T-cell (primary cell): ENCODE measurements around the gene TMEM87B. TPM values are rescaled to one million over a fixed set of nuclear protein-coding genes. Genes with fewer than 3 reads are reported as not detected.

Source experiments
- ATAC-seq, 4 experiments: fragments of 200-7000 bp in 3 of 4; fragments of 150-1000 bp in 1 of 4; cut with Tn5 transposase; replicated peaks in 1 of 4; 1 replicate in 3 of 4; 2 replicates in 1 of 4; pipeline ENCODE4 v1.10.0; 2021; ENCODE audit warnings: moderate library complexity in 3 of 4, mild to moderate bottlenecking in 2 of 4, moderate number of reproducible peaks in 1 of 4
- CTCF ChIA-PET, 2 donors: fragments of 300-600 bp; sonication (Branson Sonifier 250); formaldehyde crosslinking; loops; one replicate each; lab custom pipeline; 2022; ENCODE audit warnings: antibody characterized with exemption in 2 of 2; lab: Charles Lee
- POLR2A ChIA-PET, 2 donors: fragments of 300-600 bp; sonication (Branson Sonifier 250); formaldehyde crosslinking; loops; one replicate each; lab custom pipeline; 2022; ENCODE audit warnings: antibody characterized with exemption in 2 of 2; lab: Charles Lee
- DNase-seq, 35 experiments: peaks; one replicate each; pipeline versions ENCODE4 v3.0.0 to v3.0.0-alpha.2; 2013 to 2023
- H3K27ac ChIP-seq: one replicate; pipeline ENCODE4 v1.5.1; 2013; ENCODE audit warnings: low read length
- H3K27me3 ChIP-seq, 2 experiments: replicated peaks in 1 of 2; 1 replicate in 1 of 2; 2 replicates in 1 of 2; pipeline versions ENCODE4 v1.6.1 to v1.7.0; 2013; ENCODE audit warnings: low read length in 1 of 2, mixed read lengths in 1 of 2; ENCODE audit not compliant: control insufficient read depth in 2 of 2, insufficient read depth in 2 of 2; ENCODE audit errors: extremely low read depth in 1 of 2
- H3K36me3 ChIP-seq, 2 donors: 1 replicate in 1 of 2; 2 replicates in 1 of 2; pipeline versions ENCODE4 v1.6.1 to v1.7.0; 2013; ENCODE audit warnings: low read length in 1 of 2; ENCODE audit not compliant: control insufficient read depth in 2 of 2, insufficient read depth in 1 of 2; ENCODE audit errors: extremely low read depth in 1 of 2
- H3K4me1 ChIP-seq, 2 experiments: 1 replicate in 1 of 2; 2 replicates in 1 of 2; pipeline versions ENCODE4 v1.6.1 to v1.7.0; 2013; ENCODE audit warnings: low read length in 2 of 2, mixed read lengths in 1 of 2; ENCODE audit not compliant: insufficient read depth in 2 of 2, control insufficient read depth in 1 of 2; ENCODE audit errors: extremely low read depth in 1 of 2
- H3K4me3 ChIP-seq, 2 donors: 1 replicate in 1 of 2; 2 replicates in 1 of 2; pipeline versions ENCODE4 v1.5.1 to v1.7.0; 2013; ENCODE audit warnings: mild to moderate bottlenecking in 2 of 2, low read length in 1 of 2, moderate library complexity in 1 of 2; ENCODE audit not compliant: control insufficient read depth in 1 of 2; ENCODE audit errors: extremely low read depth in 1 of 2
- H3K9me3 ChIP-seq: 2 replicates; pipeline ENCODE4 v1.7.0; 2013
- H3K27ac Mint-ChIP-seq, 2 donors: one replicate each; pipeline ENCODE4 v1.8.0; 2020 to 2021; ENCODE audit warnings: mild to moderate bottlenecking in 2 of 2, mixed read lengths in 2 of 2
- H3K27me3 Mint-ChIP-seq, 2 donors: one replicate each; pipeline ENCODE4 v1.8.0; 2021 to 2022; ENCODE audit warnings: mixed read lengths in 2 of 2
- H3K36me3 Mint-ChIP-seq: one replicate; pipeline ENCODE4 v1.8.0; 2021; ENCODE audit warnings: mixed read lengths
- H3K4me1 Mint-ChIP-seq, 3 donors: one replicate each; pipeline ENCODE4 v1.8.0; 2020 to 2022; ENCODE audit warnings: mixed read lengths in 3 of 3, mild to moderate bottlenecking in 1 of 3
- H3K4me3 Mint-ChIP-seq, 3 donors: one replicate each; pipeline ENCODE4 v1.8.0; 2020 to 2022; ENCODE audit warnings: mild to moderate bottlenecking in 3 of 3, mixed read lengths in 3 of 3, moderate library complexity in 3 of 3
- H3K9me3 Mint-ChIP-seq, 3 donors: one replicate each; pipeline ENCODE4 v1.8.0; 2020 to 2022; ENCODE audit warnings: mixed read lengths in 3 of 3
- WGBS: methylation state at CpG from one replicate; pipeline ENCODE4 v1.1.5; 2013; ENCODE audit warnings: missing lambda C conversion rate; ENCODE audit not compliant: insufficient coverage; 5-methylcytosine and 5-hydroxymethylcytosine counted together
- total RNA-seq, 35 experiments: library from RNA in 6 of 35; stranded (reverse) in 6 of 35; fragments of 120-200 nt in 1 of 35; gene quantifications; one replicate each; pipeline versions ENCODE4 v1.2.1 to v1.2.4 and lab custom pipeline; 2013 to 2026

The TMEM87B gene
- total RNA-seq, 5 donors from 2014 or later (not counting 1 experiment from before 2014, with no cell fraction given), result 16.8 to 22.7 (median 19.3) TPM

DNA sequence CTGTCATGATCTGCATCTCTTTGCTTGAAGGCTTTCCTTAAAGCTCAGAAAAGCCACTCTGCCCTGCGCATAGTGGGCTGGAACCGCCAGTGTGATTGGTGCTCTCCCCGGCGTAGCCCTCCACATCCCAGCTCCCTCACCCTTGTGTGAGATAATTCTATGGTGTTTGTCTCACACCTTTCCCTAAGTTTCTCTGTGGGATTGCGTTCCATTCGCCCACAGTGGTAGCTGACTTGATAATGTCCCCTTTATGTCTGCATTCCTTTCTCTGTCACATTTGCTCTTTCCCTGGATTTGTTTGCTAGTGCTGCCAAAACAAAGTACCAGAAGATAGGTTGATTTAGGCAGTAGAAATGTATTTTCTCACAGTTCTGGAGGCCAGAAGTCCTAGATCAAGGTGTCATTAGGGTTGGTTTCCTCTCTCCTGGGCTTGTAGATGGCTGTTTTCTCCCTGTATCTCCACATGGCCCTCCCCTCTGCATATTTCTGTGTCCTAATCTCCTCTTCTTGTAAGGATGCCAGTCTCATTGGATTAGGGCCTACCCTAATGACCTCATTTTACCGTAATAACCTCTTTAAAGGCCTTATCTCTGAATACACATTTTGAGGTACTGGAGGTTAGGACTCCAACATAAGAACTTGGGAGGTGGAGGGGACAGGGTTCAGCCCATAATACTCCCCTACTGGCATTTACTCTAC is 7.4 kb upstream of the TMEM87B start:
- DNase-seq, result no peak
- peaks cover 0 to 12% (median 0%) of the 10 kb centered on the region in 3 donors for H3K4me1 Mint-ChIP-seq
- H3K4me3 Mint-ChIP-seq, result no peak overlapping the region
- H3K27me3 Mint-ChIP-seq, result no peaks in the 10 kb centered on the region
- no peaks in the 10 kb centered on the region for H3K36me3 Mint-ChIP-seq
- Histone ChIP-seq H3K4me1 (no peaks in the 10 kb centered on the region), H3K27me3 (peaks cover 0 to 5% of the 10 kb centered on the region in 2 experiments), H3K9me3 (no peaks in the 10 kb centered on the region), H3K36me3 (no peaks in the 10 kb centered on the region), H3K27ac (no peak overlapping the region), H3K4me3 (no peak overlapping the region)
- peaks cover 0 to 6% (median 3%) of the 10 kb centered on the region in 3 donors for H3K9me3 Mint-ChIP-seq
- no CpG with 5 or more reads among the region's 7 CpGs for WGBS
- ATAC-seq, result no peak
- no peak overlapping the region for H3K27ac Mint-ChIP-seq
- ChIA-PET CTCF (interaction anchor here (0.6 to 1.7 kb wide), 3 partner anchors 159 to 247 kb away, joined by 3 to 10 read pairs (median 4); no protein-coding TSS in a partner anchor), POLR2A (no interaction called here)

- H3K4me3 ChIP-seq, result no peak overlapping the region
- Mint-ChIP-seq H3K27ac (no peak overlapping the region), H3K4me3 (no peak overlapping the region), H3K9me3 (peaks cover 0 to 6% (median 3%) of the 10 kb centered on the region in 3 donors), H3K36me3 (no peaks in the 10 kb centered on the region), H3K27me3 (no peaks in the 10 kb centered on the region), H3K4me1 (peaks cover under 1 to 13% (median under 1%) of the 10 kb centered on the region in 3 donors)
- no CpG with 5 or more reads among the region's 4 CpGs for WGBS
- H3K27ac ChIP-seq, result no peak overlapping the region
- ChIA-PET POLR2A (no interaction called here), CTCF (interaction anchor here (0.6 to 1.7 kb wide), 3 partner anchors 46 to 164 kb away, joined by 3 to 10 read pairs (median 4); no protein-coding TSS in a partner anchor)
- ATAC-seq (no peak), DNase-seq (no peak)
- H3K9me3 ChIP-seq, result no peaks in the 10 kb centered on the region
- H3K27me3 ChIP-seq, result peaks cover 0 to 5% of the 10 kb centered on the region in 2 experiments
- H3K4me1 ChIP-seq, result no peaks in the 10 kb centered on the region
- H3K36me3 ChIP-seq, result no peaks in the 10 kb centered on the region
Measured at GRCh38 chr2:112048236-112048592, 6.9 kb upstream of the TMEM87B start.

- WGBS, result no CpG with 5 or more reads among the region's 3 CpGs
- peak in 12 of 35 experiments; percentile 10 to 74 (median 23) for DNase-seq
- H3K36me3 Mint-ChIP-seq, result no peaks in the 10 kb centered on the region
- Histone ChIP-seq H3K4me1 (peaks cover 4% of the 10 kb centered on the region in 2 experiments), H3K27me3 (peaks cover 0 to 5% of the 10 kb centered on the region in 2 experiments), H3K4me3 (no peak overlapping the region), H3K9me3 (no peaks in the 10 kb centered on the region), H3K27ac (no peak overlapping the region), H3K36me3 (no peaks in the 10 kb centered on the region)
- H3K4me1 Mint-ChIP-seq, result peaks cover 7 to 20% (median 7%) of the 10 kb centered on the region in 3 donors
- H3K27me3 Mint-ChIP-seq, result no peaks in the 10 kb centered on the region
- ChIA-PET CTCF (interaction anchor here (0.7 to 4.2 kb wide), 2 partner anchors 47 to 161 kb away, joined by 3 to 17 read pairs; no protein-coding TSS in a partner anchor), POLR2A (no interaction called here)
- no peak overlapping the region for H3K27ac Mint-ChIP-seq
- peak in 3 of 4 experiments; percentile 45 to 85 (median 69) for ATAC-seq
- peaks cover 0 to 6% (median 3%) of the 10 kb centered on the region in 3 donors for H3K9me3 Mint-ChIP-seq
- H3K4me3 Mint-ChIP-seq, result no peak overlapping the region
Measured at GRCh38 chr2:112048887-112049286, 6.2 kb upstream of the TMEM87B start.

GRCh38 chr2:112050316-112050715 is 4.8 kb upstream of the TMEM87B start:
- ChIA-PET POLR2A (interaction anchor here in 1 of 2 donors (0.6 kb wide), 1 partner anchor 382 kb away, joined by 3 read pairs; no protein-coding TSS in a partner anchor), CTCF (interaction anchor here (0.6 to 4.2 kb wide), 4 partner anchors 18 to 167 kb away, joined by 3 to 17 read pairs (median 4); no protein-coding TSS in a partner anchor)
- ATAC-seq (no peak), DNase-seq (no peak)
- H3K36me3 Mint-ChIP-seq, result no peaks in the 10 kb centered on the region
- no CpG with 5 or more reads among the region's 1 CpG for WGBS
- H3K27me3 Mint-ChIP-seq, result no peaks in the 10 kb centered on the region
- no peak overlapping the region for H3K27ac ChIP-seq
- no peaks in the 10 kb centered on the region for H3K36me3 ChIP-seq
- H3K4me3 Mint-ChIP-seq, result no peak overlapping the region
- no peak overlapping the region for H3K27ac Mint-ChIP-seq
- peaks cover 5 to 6% of the 10 kb centered on the region in 2 experiments for H3K4me1 ChIP-seq
- H3K9me3 Mint-ChIP-seq, result peaks cover 0 to 4% (median 1%) of the 10 kb centered on the region in 3 donors
- H3K4me1 Mint-ChIP-seq, result peaks cover 12 to 22% (median 12%) of the 10 kb centered on the region in 3 donors
- no peaks in the 10 kb centered on the region for H3K9me3 ChIP-seq
- H3K4me3 ChIP-seq, result no peak overlapping the region
- peaks cover 0 to 5% of the 10 kb centered on the region in 2 experiments for H3K27me3 ChIP-seq

DNA sequence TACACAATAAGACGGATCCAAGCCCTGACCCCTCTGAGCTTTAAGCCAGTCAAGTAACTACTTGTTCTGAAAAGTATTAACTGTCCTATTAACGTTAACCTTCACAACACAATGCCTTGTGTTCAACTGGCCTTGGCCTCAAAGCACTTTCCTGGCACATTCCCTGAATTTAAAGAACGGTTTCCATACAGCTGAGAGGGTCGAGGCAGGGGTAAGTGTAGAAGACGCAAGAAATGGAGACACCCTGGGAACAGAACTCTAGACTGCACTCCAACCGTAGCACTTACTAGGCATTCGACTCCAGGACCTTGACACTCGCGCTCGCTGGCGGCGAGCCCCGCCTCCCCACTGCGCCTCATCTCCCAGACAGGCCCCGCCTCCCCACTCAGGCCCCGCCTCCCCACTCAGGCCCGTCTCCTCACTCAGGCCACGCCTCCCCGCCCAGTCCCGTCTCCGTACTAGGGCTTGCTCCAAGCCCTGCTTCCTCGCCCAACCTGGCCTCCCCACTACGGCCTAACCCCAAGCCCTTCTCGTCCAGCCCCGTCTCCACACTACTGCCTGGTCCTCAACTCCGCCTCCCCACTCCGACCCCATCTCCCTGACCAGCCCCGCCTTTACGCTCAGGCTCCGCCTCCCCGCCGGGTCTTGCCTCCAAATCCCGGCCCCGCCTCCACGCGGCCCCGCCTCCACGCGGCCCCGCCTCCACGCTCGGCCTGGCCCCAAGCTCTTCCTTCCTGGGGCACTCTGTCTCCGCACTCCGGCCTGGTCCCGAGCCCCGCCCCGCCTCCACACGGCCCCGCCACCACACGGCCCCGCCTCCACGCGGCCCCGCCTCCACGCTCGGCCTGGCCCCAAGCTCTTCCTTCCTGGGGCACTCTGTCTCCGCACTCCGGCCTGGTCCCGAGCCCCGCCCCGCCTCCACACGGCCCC is 887 bp upstream of the TMEM87B start:
- peak; percentile 95 to 99 (median 97) for DNase-seq

More for the DNA sequence above, 887 bp upstream of the TMEM87B start:
- H3K4me1 Mint-ChIP-seq, result peaks cover 41 to 51% (median 42%) of the 10 kb centered on the region in 3 donors
- no peaks in the 10 kb centered on the region for H3K9me3 Mint-ChIP-seq
- H3K36me3 ChIP-seq, result no peaks in the 10 kb centered on the region
- H3K27ac Mint-ChIP-seq, result peak overlapping the region; percentile 95 to 99
- H3K27ac ChIP-seq, result peak overlapping the region; percentile 80
- peaks cover 7% of the 10 kb centered on the region for H3K36me3 Mint-ChIP-seq
- no peaks in the 10 kb centered on the region for H3K27me3 Mint-ChIP-seq
- ChIA-PET POLR2A (interaction anchor here (0.5 to 0.7 kb wide), 4 partner anchors 176 to 435 kb away, joined by 3 to 12 read pairs (median 4); partner anchors contain the start of gene ZC3H8 (in 1 of the 2)), CTCF (interaction anchor here in 1 of 2 donors (0.6 to 1.4 kb wide), 5 partner anchors 44 to 1210 kb away, joined by 3 to 4 read pairs (median 4); no protein-coding TSS in a partner anchor)
- peak overlapping the region; percentile 56 to 77 for H3K4me3 ChIP-seq
- peak overlapping the region; percentile 80 to 93 (median 92) for H3K4me3 Mint-ChIP-seq
- no peaks in the 10 kb centered on the region for H3K27me3 ChIP-seq
- H3K4me1 ChIP-seq, result peaks cover 12 to 29% of the 10 kb centered on the region in 2 experiments
- ATAC-seq, result peak; percentile 68 to 72 (median 70)
- no peaks in the 10 kb centered on the region for H3K9me3 ChIP-seq
- 3% methylated on average over 45 of the region's 62 CpGs for WGBS
